Endothelial cell of umbilical vein (primary cell): Measurements from ENCODE around the gene PAN3. TPM values are rescaled to one million over a fixed set of nuclear protein-coding genes. Genes with fewer than 3 reads are reported as not detected.
"Not testable (repeated sequence)": the region's sequence is repeated elsewhere in the genome, so short reads cannot be mapped to it uniquely, and the experiment has no call there.

Experiments
- BruUV-seq: library from RNA; stranded (reverse); fragments of 400-500 nt; replicated peaks from 2 replicates; lab custom pipeline; 2021; lab: Mats Ljungman, UMichigan
- CTCF ChIA-PET: fragments of 300-600, 350-600 bp; sonication (Branson Sonifier 250); formaldehyde crosslinking; loops from one replicate; lab custom pipeline; 2021; ENCODE audit warnings: antibody characterized with exemption, inconsistent platforms; lab: Charles Lee
- POLR2A ChIA-PET: fragments of 300-600, 350-600 bp; sonication (Branson Sonifier 250); formaldehyde crosslinking; loops from one replicate; lab custom pipeline; 2021; ENCODE audit warnings: antibody characterized with exemption, inconsistent platforms; lab: Charles Lee
- DNase-seq: peaks from one replicate; pipeline ENCODE4 v3.0.0-alpha.2; 2011; ENCODE audit warnings: low read depth, low spot score
- FAIRE-seq: peaks from 2 replicates; lab custom pipeline; 2011; peaks lifted over from hg19 to GRCh38; lab: Jason Lieb, UNC
- H2AFZ ChIP-seq: 2 replicates; pipeline ENCODE4 v1.6.0; 2012; ENCODE audit warnings: low read depth, low read length, control low read depth, inconsistent platforms
- H3K27ac ChIP-seq: 2 replicates; pipeline ENCODE4 v1.5.1; 2011; ENCODE audit warnings: low read depth, mild to moderate bottlenecking, control low read depth, low read length, moderate library complexity; ENCODE audit not compliant: insufficient read depth
- H3K27me3 ChIP-seq, 2 experiments: 2 replicates each; pipeline versions ENCODE4 v1.6.0 to v1.6.1; 2011; ENCODE audit warnings: low read length in 2 of 2, mixed read lengths in 1 of 2; ENCODE audit not compliant: control insufficient read depth in 2 of 2, insufficient read depth in 2 of 2
- H3K36me3 ChIP-seq, 2 experiments: 2 replicates in 1 of 2; 3 replicates in 1 of 2; pipeline ENCODE4 v1.5.1; 2011; ENCODE audit warnings: low read length in 2 of 2, mild to moderate bottlenecking in 1 of 2, moderate library complexity in 1 of 2; ENCODE audit not compliant: control insufficient read depth in 2 of 2, insufficient read depth in 2 of 2; ENCODE audit errors: extremely low read depth in 1 of 2
- H3K4me1 ChIP-seq: 3 replicates; pipeline ENCODE4 v1.5.1; 2011; ENCODE audit warnings: mild to moderate bottlenecking, low read length; ENCODE audit not compliant: control insufficient read depth, insufficient read depth; ENCODE audit errors: extremely low read depth
- H3K4me2 ChIP-seq: 2 replicates; pipeline ENCODE4 v1.6.1; 2011; ENCODE audit warnings: low read length, control low read depth, mixed read lengths; ENCODE audit not compliant: insufficient read depth
- H3K4me3 ChIP-seq, 3 experiments: fragments of 200-600 bp in 1 of 3; sonication (generic), shearing (Covaris generic) in 1 of 3; replicated peaks in 1 of 3; 2 replicates each; pipeline ENCODE4 v1.5.1; 2011 to 2016; ENCODE audit warnings: control low read depth in 3 of 3, low read length in 3 of 3, mild to moderate bottlenecking in 2 of 3, inconsistent platforms in 1 of 3, low read depth in 1 of 3, moderate library complexity in 1 of 3; ENCODE audit not compliant: insufficient read depth in 1 of 3
- H3K79me2 ChIP-seq: 2 replicates; pipeline ENCODE4 v1.6.0; 2012; ENCODE audit warnings: low read length, inconsistent platforms; ENCODE audit not compliant: control insufficient read depth, insufficient read depth
- H3K9ac ChIP-seq: replicated peaks from 2 replicates; pipeline ENCODE3; 2011; ENCODE audit warnings: low read length, control low read depth; ENCODE audit not compliant: insufficient read depth; ENCODE audit errors: extremely low read depth
- H3K9me1 ChIP-seq: replicated peaks from 3 replicates; pipeline ENCODE4 v1.6.0; 2011; ENCODE audit warnings: mild to moderate bottlenecking, low read length; ENCODE audit not compliant: control insufficient read depth, insufficient read depth; ENCODE audit errors: extremely low read depth
- H3K9me3 ChIP-seq: replicated peaks from 2 replicates; pipeline ENCODE4 v1.5.1; 2012; ENCODE audit warnings: low read length, inconsistent platforms; ENCODE audit not compliant: control insufficient read depth, insufficient read depth
- H4K20me1 ChIP-seq: replicated peaks from 2 replicates; pipeline ENCODE3; 2011; ENCODE audit warnings: mild to moderate bottlenecking, low read length; ENCODE audit not compliant: control insufficient read depth, insufficient read depth; ENCODE audit errors: extremely low read depth
- EZH2 ChIP-seq: IDR thresholded peaks from 2 replicates; pipeline ENCODE4 v1.6.1; 2012; ENCODE audit warnings: borderline replicate concordance, low read depth, mild to moderate bottlenecking, moderate library complexity, low read length, inconsistent platforms; ENCODE audit not compliant: severe bottlenecking
- FOS ChIP-seq: IDR thresholded peaks from 2 replicates; pipeline ENCODE4 v1.6.1; 2011; ENCODE audit warnings: mild to moderate bottlenecking, low read length, moderate library complexity, borderline replicate concordance; ENCODE audit not compliant: insufficient read depth
- GATA2 ChIP-seq: IDR thresholded peaks from 2 replicates; pipeline ENCODE4 v1.7.0; 2011; ENCODE audit warnings: low read depth, mild to moderate bottlenecking, moderate library complexity, mixed read lengths, low read length; ENCODE audit not compliant: insufficient read length, insufficient read depth
- JUN ChIP-seq: IDR thresholded peaks from 2 replicates; pipeline ENCODE4 v1.6.1; 2011; ENCODE audit warnings: borderline replicate concordance, low read depth; ENCODE audit not compliant: insufficient read length, insufficient read depth
- MYC ChIP-seq: IDR thresholded peaks from one replicate; pipeline ENCODE4 v1.6.1; 2011; ENCODE audit warnings: mild to moderate bottlenecking, low read depth, low read length
- POLR2A ChIP-seq: IDR thresholded peaks from 2 replicates; pipeline ENCODE4 v1.6.1; 2012; ENCODE audit warnings: low read depth, mild to moderate bottlenecking, control low read depth, low read length
- POLR2AphosphoS5 ChIP-seq: IDR thresholded peaks from 2 replicates; pipeline ENCODE4 v1.6.1; 2012; ENCODE audit warnings: low read depth, mild to moderate bottlenecking, control low read depth, low read length, moderate library complexity; ENCODE audit not compliant: insufficient read depth
- dilution Hi-C: fragments of 300-500 bp; cut with MboI; formaldehyde crosslinking; loops from one replicate; pipeline ENCODE4 v1.15.0; 2019; ENCODE audit warnings: low sequenced_read_pairs; ENCODE audit not compliant: extremely low pct_ligation_motif_present
- intact Hi-C: fragments of 100-400 bp; cut with micrococcal nuclease; formaldehyde crosslinking; loops from one replicate; pipeline ENCODE4 v1.10.0; 2022
- polyA plus RNA-seq, 4 experiments: library from polyadenylated mRNA; depleted of rRNA in 3 of 4; stranded (reverse) in 3 of 4; unstranded in 1 of 4; fragments of >200 nt; gene quantifications; 2 replicates each; pipeline versions ENCODE4 v1.2.1 to v1.2.3, GENCODE V29; 2011 to 2012; ENCODE audit warnings: missing spikeins in 1 of 4
- total RNA-seq: library from RNA; stranded (reverse); gene quantifications from 2 replicates; pipeline ENCODE4 v1.2.3, GENCODE V29; 2021
- TF ChIP-seq, protein P1 (sequence below), 2 donors: IDR thresholded peaks; 1 replicate in 1 of 2; 2 replicates in 1 of 2; pipeline ENCODE4 v1.5.1; 2011; ENCODE audit warnings: low read length in 2 of 2, mild to moderate bottlenecking in 2 of 2, moderate library complexity in 2 of 2, control low read depth in 1 of 2, inconsistent platforms in 1 of 2, low read depth in 1 of 2; ENCODE audit not compliant: insufficient read depth in 1 of 2; ENCODE audit errors: extremely low read depth in 1 of 2
- TF ChIP-seq, protein P2 (sequence below): IDR thresholded peaks from 2 replicates; pipeline ENCODE4 v1.6.1; 2011; ENCODE audit not compliant: insufficient read depth, insufficient read length

PAN3 gene
- total and polyA plus RNA-seq, 2 donors (not counting 3 experiments of a cell fraction or from before 2014, with no cell fraction given) = 8.5 to 31.9 TPM

DNA sequence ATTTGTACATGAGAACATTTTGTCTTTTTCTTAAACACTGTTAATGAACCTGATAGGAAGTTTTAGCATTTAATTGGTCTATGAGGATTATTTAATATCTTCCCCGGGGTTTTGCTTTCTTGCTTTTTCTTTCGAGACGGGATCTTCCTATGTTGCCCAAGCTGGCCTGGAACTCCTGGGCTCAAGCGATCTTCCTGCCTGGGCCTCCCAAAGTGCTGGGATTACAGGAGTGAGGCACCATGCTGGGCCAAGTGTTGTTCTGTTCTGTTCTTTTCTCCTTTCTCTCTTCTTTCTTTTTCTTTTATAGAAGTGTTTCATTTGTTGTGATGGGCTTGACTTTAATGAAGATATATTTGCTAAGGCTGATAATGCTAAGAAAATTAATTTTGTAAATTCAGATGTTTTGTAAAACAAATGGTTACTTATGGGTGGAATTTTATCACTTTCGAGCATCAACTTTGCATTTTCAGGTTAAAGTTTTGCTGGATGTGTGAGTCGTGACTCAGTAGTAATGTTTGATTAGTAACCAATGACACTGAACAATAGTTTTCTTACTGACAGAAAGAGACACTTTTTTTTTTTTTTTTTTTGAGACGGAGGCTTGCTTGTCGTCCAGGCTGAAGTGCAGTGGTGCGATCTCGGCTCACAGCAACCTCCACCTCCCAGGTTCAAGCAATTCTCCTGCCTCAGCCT lies 2.2 kb downstream of the PAN3 start:
- dilution Hi-C loops = no loop called here
- intact Hi-C loops = no loop called here
- TF ChIP-seq, protein P1, sequence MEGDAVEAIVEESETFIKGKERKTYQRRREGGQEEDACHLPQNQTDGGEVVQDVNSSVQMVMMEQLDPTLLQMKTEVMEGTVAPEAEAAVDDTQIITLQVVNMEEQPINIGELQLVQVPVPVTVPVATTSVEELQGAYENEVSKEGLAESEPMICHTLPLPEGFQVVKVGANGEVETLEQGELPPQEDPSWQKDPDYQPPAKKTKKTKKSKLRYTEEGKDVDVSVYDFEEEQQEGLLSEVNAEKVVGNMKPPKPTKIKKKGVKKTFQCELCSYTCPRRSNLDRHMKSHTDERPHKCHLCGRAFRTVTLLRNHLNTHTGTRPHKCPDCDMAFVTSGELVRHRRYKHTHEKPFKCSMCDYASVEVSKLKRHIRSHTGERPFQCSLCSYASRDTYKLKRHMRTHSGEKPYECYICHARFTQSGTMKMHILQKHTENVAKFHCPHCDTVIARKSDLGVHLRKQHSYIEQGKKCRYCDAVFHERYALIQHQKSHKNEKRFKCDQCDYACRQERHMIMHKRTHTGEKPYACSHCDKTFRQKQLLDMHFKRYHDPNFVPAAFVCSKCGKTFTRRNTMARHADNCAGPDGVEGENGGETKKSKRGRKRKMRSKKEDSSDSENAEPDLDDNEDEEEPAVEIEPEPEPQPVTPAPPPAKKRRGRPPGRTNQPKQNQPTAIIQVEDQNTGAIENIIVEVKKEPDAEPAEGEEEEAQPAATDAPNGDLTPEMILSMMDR (IDR thresholded peaks at IDR 0.05; ENCODE audit: extremely low read depth in 1 of 2, insufficient read depth in 1 of 2, low read depth in 1 of 2, low read length in 2 of 2) = no peak
- TF ChIP-seq EZH2 (no peak), FOS (no peak), GATA2 (no peak), JUN (no peak), MYC (no peak), POLR2A (no peak), POLR2AphosphoS5 (no peak)
- TF ChIP-seq, protein P2, sequence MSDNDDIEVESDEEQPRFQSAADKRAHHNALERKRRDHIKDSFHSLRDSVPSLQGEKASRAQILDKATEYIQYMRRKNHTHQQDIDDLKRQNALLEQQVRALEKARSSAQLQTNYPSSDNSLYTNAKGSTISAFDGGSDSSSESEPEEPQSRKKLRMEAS = no peak
- no peak overlapping the region for H2AFZ ChIP-seq
- peak overlapping the region; percentile 61 for H3K9ac ChIP-seq
- peaks cover 9% of the 10 kb centered on the region for H4K20me1 ChIP-seq
- no peaks in the 10 kb centered on the region for H3K9me1 ChIP-seq
- DNase-seq (peak; percentile 9), FAIRE-seq (no peak)
- H3K79me2 ChIP-seq = peaks cover 66% of the 10 kb centered on the region
- peak overlapping the region in 1 of 3 experiments; percentile 95 for H3K4me3 ChIP-seq
- CTCF ChIA-PET = interaction anchor here (0.7 to 1.1 kb wide), 3 partner anchors 11 to 330 kb away, joined by 3 read pairs; no protein-coding TSS in a partner anchor
- H3K4me1 ChIP-seq = peaks cover 20% of the 10 kb centered on the region
- H3K27me3 ChIP-seq = no peaks in the 10 kb centered on the region
- peak overlapping the region; percentile 96 for H3K4me2 ChIP-seq
- no TSS peak for BruUV-seq
- no peaks in the 10 kb centered on the region for H3K36me3 ChIP-seq
- H3K27ac ChIP-seq = no peak overlapping the region
- no peaks in the 10 kb centered on the region for H3K9me3 ChIP-seq
- POLR2A ChIA-PET = no interaction called here

DNA sequence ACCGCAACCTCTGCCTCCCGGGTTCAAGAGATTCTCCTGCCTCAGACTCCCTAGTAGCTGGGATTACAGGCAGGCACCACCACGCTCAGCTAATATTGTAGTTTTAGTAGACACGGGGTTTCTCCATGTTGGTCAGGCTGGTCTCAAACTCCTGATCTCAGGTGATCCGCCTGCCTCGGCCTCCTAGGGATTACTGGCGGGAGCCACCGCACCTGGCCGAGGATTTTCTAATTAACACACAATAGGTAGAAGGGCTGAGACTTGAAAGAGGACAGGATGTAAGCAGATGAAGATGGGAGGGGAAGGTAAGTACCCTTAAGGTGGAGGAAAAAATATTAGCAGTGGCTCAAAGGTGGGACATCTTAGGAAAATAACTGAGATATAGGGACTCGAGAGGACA lies 3.2 kb downstream of the PAN3 start:
- peaks cover 20% of the 10 kb centered on the region for H3K4me1 ChIP-seq
- H3K4me2 ChIP-seq, H3K27me3 ChIP-seq, H3K27ac ChIP-seq, H3K4me3 ChIP-seq, H2AFZ ChIP-seq, BruUV-seq, H3K9ac ChIP-seq, DNase-seq, POLR2A ChIA-PET, H3K36me3 ChIP-seq, intact Hi-C loops, H3K9me3 ChIP-seq, dilution Hi-C loops, H4K20me1 ChIP-seq, H3K9me1 ChIP-seq, FAIRE-seq: not testable (repeated sequence)
- H3K79me2 ChIP-seq = peaks cover 74% of the 10 kb centered on the region
- CTCF ChIA-PET = interaction anchor here (1.1 kb wide), 1 partner anchor 12 kb away, joined by 3 read pairs; no protein-coding TSS in a partner anchor
